Measurements from ENCODE around the gene RIF1.

Gene RIF1

DNA sequence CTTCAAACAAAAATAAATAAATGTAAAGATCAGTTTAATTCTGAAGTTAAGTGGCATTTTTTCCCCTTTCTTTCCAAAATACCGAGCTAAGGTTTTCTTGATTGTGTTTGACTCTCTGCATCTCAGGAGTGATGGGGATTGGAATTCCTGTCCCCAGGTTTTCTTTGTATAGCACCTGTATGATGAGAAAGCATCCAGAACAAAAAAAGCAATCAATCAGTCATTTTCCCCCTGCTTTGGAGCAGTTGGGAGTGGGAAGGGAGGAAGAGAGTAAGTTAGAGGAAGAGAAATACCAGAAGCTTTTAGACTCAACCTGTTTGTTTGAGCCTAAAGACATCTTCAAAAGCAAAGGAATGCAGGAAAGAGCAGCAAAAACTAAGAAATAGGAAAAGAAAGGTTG is 88.5 kb downstream of the RIF1 start:
- H4K8ac ChIP-seq (ENCODE audit: low read depth, low read length), result no peak overlapping the region
- no peaks in the 10 kb centered on the region for H3K36me3 ChIP-seq (replicated peaks in 1 of 2; ENCODE audit: control insufficient read depth in 2 of 2, insufficient read depth in 2 of 2, low read length in 2 of 2)
- no peak overlapping the region for H2BK5ac ChIP-seq (ENCODE audit: low read length)
- no peak overlapping the region for H3K27ac ChIP-seq (replicated peaks; ENCODE audit: low read length)
- H2AFZ ChIP-seq (ENCODE audit: low read length), result no peak overlapping the region
- H3K23ac ChIP-seq (ENCODE audit: low read depth, low read length, poor library complexity), result no peak overlapping the region
- no peak overlapping the region for H3K18ac ChIP-seq (ENCODE audit: low read length)
- H3K27me3 ChIP-seq (ENCODE audit: control insufficient read depth in 3 of 3, insufficient read depth in 3 of 3, low read depth in 1 of 3, low read length in 3 of 3), result no peaks in the 10 kb centered on the region
- no peak overlapping the region for H3K14ac ChIP-seq (ENCODE audit: low read length)
- no peaks in the 10 kb centered on the region for H3K4me1 ChIP-seq (ENCODE audit: control insufficient read depth in 2 of 2, insufficient read depth in 1 of 2, low read depth in 1 of 2, low read length in 2 of 2)
- no CpG with 5 or more reads among the region's 1 CpG for WGBS, 2 donors (ENCODE audit: extremely low coverage in 2 of 2, insufficient read length in 2 of 2, insufficient replicate concordance in 1 of 2)
- no peak overlapping the region for H2BK12ac ChIP-seq (ENCODE audit: low read length)
- H3K4me3 ChIP-seq (ENCODE audit: low read length in 2 of 2), result no peak overlapping the region
- H2AK5ac ChIP-seq (ENCODE audit: low read depth, low read length), result no peak overlapping the region
- H3K4me2 ChIP-seq (ENCODE audit: insufficient read depth, low read length, poor library complexity, severe bottlenecking), result no peak overlapping the region
- no peak overlapping the region for H2BK15ac ChIP-seq (ENCODE audit: low read length)
- no peak overlapping the region for H2BK120ac ChIP-seq (ENCODE audit: low read depth, low read length)
- H3K79me1 ChIP-seq (ENCODE audit: low read depth, low read length), result no peaks in the 10 kb centered on the region
- no peaks in the 10 kb centered on the region for H3K9me3 ChIP-seq (replicated peaks in 1 of 2; ENCODE audit: control insufficient read depth in 2 of 2, insufficient read depth in 1 of 2, low read depth in 1 of 2, low read length in 2 of 2)
- H4K91ac ChIP-seq (ENCODE audit: low read depth, low read length, poor library complexity), result no peak overlapping the region
- no peak overlapping the region for H3K9ac ChIP-seq (ENCODE audit: low read depth, low read length, poor library complexity)
- no peak for DNase-seq (ENCODE audit: low spot score)
- H3K4ac ChIP-seq (ENCODE audit: low read length), result no peak overlapping the region

DNA sequence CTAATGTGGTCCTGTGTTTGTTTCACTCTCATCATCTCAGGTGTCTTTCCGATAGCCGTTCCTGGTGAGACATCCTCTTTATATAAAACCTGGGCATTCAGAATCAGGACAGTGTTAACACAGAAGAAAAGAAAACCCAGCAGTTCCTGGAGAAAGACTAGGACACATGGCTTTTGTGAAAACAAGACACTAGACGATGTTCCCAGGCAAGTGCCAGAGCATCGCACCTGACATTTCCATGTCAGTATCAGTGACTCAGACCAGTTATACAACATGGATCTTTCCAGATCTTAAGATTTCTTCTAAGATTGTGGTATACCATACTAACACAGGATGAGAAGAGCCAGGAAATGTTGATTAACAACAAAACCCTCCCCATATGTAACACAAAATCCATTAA is 96.5 kb downstream of the RIF1 start:
- Histone ChIP-seq H4K8ac (ENCODE audit: low read depth, low read length) (no peak overlapping the region), H2BK15ac (ENCODE audit: low read length) (no peak overlapping the region), H3K27me3 (ENCODE audit: control insufficient read depth in 3 of 3, insufficient read depth in 3 of 3, low read depth in 1 of 3, low read length in 3 of 3) (no peaks in the 10 kb centered on the region), H4K91ac (ENCODE audit: low read depth, low read length, poor library complexity) (no peak overlapping the region), H2BK12ac (ENCODE audit: low read length) (no peak overlapping the region), H2BK120ac (ENCODE audit: low read depth, low read length) (no peak overlapping the region), H3K36me3 (replicated peaks in 1 of 2; ENCODE audit: control insufficient read depth in 2 of 2, insufficient read depth in 2 of 2, low read length in 2 of 2) (no peaks in the 10 kb centered on the region), H2BK5ac (ENCODE audit: low read length) (no peak overlapping the region), H3K18ac (ENCODE audit: low read length) (no peak overlapping the region), H2AK5ac (ENCODE audit: low read depth, low read length) (no peak overlapping the region), H3K9me3 (replicated peaks in 1 of 2; ENCODE audit: control insufficient read depth in 2 of 2, insufficient read depth in 1 of 2, low read depth in 1 of 2, low read length in 2 of 2) (peaks cover 0 to 1% of the 10 kb centered on the region in 2 donors), H3K4me2 (ENCODE audit: insufficient read depth, low read length, poor library complexity, severe bottlenecking) (no peak overlapping the region), H3K23ac (ENCODE audit: low read depth, low read length, poor library complexity) (no peak overlapping the region), H3K9ac (ENCODE audit: low read depth, low read length, poor library complexity) (no peak overlapping the region), H3K4me3 (ENCODE audit: low read length in 2 of 2) (no peak overlapping the region), H3K14ac (ENCODE audit: low read length) (no peak overlapping the region), H3K27ac (replicated peaks; ENCODE audit: low read length) (no peak overlapping the region), H3K79me1 (ENCODE audit: low read depth, low read length) (no peaks in the 10 kb centered on the region), H3K4me1 (ENCODE audit: control insufficient read depth in 2 of 2, insufficient read depth in 1 of 2, low read depth in 1 of 2, low read length in 2 of 2) (no peaks in the 10 kb centered on the region), H3K4ac (ENCODE audit: low read length) (no peak overlapping the region), H2AFZ (ENCODE audit: low read length) (no peak overlapping the region)
- WGBS, 2 donors (ENCODE audit: extremely low coverage in 2 of 2, insufficient read length in 2 of 2, insufficient replicate concordance in 1 of 2), result no CpG with 5 or more reads among the region's 4 CpGs
- DNase-seq (ENCODE audit: low spot score), result no peak

DNA sequence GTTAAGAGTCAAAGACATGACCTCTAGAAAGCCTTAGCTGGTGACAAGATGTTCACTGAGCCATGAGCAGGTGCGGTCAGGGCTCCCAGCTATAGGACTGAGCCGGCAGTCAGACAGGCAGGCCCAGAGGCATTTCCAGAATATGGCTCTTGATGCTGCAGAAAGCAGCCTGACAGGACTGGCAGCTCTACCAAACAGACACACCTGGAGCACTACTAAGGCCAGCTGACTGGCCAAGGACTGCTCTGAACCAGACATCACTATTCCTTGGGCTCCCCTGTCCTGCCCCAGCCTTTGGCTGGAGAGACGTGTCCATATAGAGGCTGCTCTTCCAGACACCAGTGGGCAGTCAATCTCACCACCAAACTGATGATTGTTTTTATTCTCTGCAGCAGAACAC is 98.8 kb downstream of the RIF1 start:
- Histone ChIP-seq H3K23ac (ENCODE audit: low read depth, low read length, poor library complexity) (no peak overlapping the region), H3K79me1 (ENCODE audit: low read depth, low read length) (no peaks in the 10 kb centered on the region), H3K9me3 (replicated peaks in 1 of 2; ENCODE audit: control insufficient read depth in 2 of 2, insufficient read depth in 1 of 2, low read depth in 1 of 2, low read length in 2 of 2) (peaks cover 0 to 1% of the 10 kb centered on the region in 2 donors), H3K9ac (ENCODE audit: low read depth, low read length, poor library complexity) (no peak overlapping the region), H2BK5ac (ENCODE audit: low read length) (no peak overlapping the region), H2AFZ (ENCODE audit: low read length) (no peak overlapping the region), H2AK5ac (ENCODE audit: low read depth, low read length) (no peak overlapping the region), H4K8ac (ENCODE audit: low read depth, low read length) (no peak overlapping the region), H2BK12ac (ENCODE audit: low read length) (no peak overlapping the region), H3K18ac (ENCODE audit: low read length) (no peak overlapping the region), H2BK120ac (ENCODE audit: low read depth, low read length) (no peak overlapping the region), H3K4me1 (ENCODE audit: control insufficient read depth in 2 of 2, insufficient read depth in 1 of 2, low read depth in 1 of 2, low read length in 2 of 2) (no peaks in the 10 kb centered on the region), H4K91ac (ENCODE audit: low read depth, low read length, poor library complexity) (no peak overlapping the region), H3K14ac (ENCODE audit: low read length) (no peak overlapping the region), H3K4me2 (ENCODE audit: insufficient read depth, low read length, poor library complexity, severe bottlenecking) (no peak overlapping the region), H3K36me3 (replicated peaks in 1 of 2; ENCODE audit: control insufficient read depth in 2 of 2, insufficient read depth in 2 of 2, low read length in 2 of 2) (no peaks in the 10 kb centered on the region), H3K27me3 (ENCODE audit: control insufficient read depth in 3 of 3, insufficient read depth in 3 of 3, low read depth in 1 of 3, low read length in 3 of 3) (no peaks in the 10 kb centered on the region), H3K4ac (ENCODE audit: low read length) (no peak overlapping the region), H3K4me3 (ENCODE audit: low read length in 2 of 2) (peak overlapping the region in 1 of 2 donors; percentile 20), H3K27ac (replicated peaks; ENCODE audit: low read length) (no peak overlapping the region), H2BK15ac (ENCODE audit: low read length) (no peak overlapping the region)
- no peak for DNase-seq (ENCODE audit: low spot score)
- no CpG with 5 or more reads among the region's 3 CpGs for WGBS, 2 donors (ENCODE audit: extremely low coverage in 2 of 2, insufficient read length in 2 of 2, insufficient replicate concordance in 1 of 2)

DNA sequence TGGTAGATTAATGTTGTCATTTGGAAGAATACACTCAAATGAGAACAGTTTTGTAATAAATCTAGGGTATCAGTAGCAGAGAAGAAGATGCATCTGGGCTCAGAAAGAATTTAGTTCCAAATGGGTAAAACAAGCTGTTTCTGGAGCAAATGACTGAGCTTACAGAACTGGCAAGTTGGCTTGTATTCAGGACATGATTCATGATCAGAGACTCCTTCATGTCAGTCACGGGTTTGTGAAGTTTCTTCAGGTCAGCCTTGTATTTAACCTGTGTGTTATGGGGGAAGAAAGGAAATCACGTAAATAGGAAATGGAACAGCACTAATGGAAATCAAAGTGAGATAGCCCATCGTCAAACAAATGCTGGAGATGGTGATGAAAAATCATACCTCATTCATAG is 109.1 kb downstream of the RIF1 start:
- Histone ChIP-seq H3K23ac (ENCODE audit: low read depth, low read length, poor library complexity) (no peak overlapping the region), H2AK5ac (ENCODE audit: low read depth, low read length) (no peak overlapping the region), H2BK12ac (ENCODE audit: low read length) (no peak overlapping the region), H3K4me2 (ENCODE audit: insufficient read depth, low read length, poor library complexity, severe bottlenecking) (no peak overlapping the region), H3K14ac (ENCODE audit: low read length) (no peak overlapping the region), H2BK5ac (ENCODE audit: low read length) (no peak overlapping the region), H2AFZ (ENCODE audit: low read length) (no peak overlapping the region), H3K9ac (ENCODE audit: low read depth, low read length, poor library complexity) (no peak overlapping the region), H3K4ac (ENCODE audit: low read length) (no peak overlapping the region), H3K27ac (replicated peaks; ENCODE audit: low read length) (no peak overlapping the region), H3K9me3 (replicated peaks in 1 of 2; ENCODE audit: control insufficient read depth in 2 of 2, insufficient read depth in 1 of 2, low read depth in 1 of 2, low read length in 2 of 2) (no peaks in the 10 kb centered on the region), H3K79me1 (ENCODE audit: low read depth, low read length) (no peaks in the 10 kb centered on the region), H4K8ac (ENCODE audit: low read depth, low read length) (no peak overlapping the region), H3K4me3 (ENCODE audit: low read length in 2 of 2) (no peak overlapping the region), H3K36me3 (replicated peaks in 1 of 2; ENCODE audit: control insufficient read depth in 2 of 2, insufficient read depth in 2 of 2, low read length in 2 of 2) (no peaks in the 10 kb centered on the region), H2BK15ac (ENCODE audit: low read length) (no peak overlapping the region), H4K91ac (ENCODE audit: low read depth, low read length, poor library complexity) (no peak overlapping the region), H3K27me3 (ENCODE audit: control insufficient read depth in 3 of 3, insufficient read depth in 3 of 3, low read depth in 1 of 3, low read length in 3 of 3) (no peaks in the 10 kb centered on the region), H3K4me1 (ENCODE audit: control insufficient read depth in 2 of 2, insufficient read depth in 1 of 2, low read depth in 1 of 2, low read length in 2 of 2) (peaks cover 5 to 7% of the 10 kb centered on the region in 2 donors), H3K18ac (ENCODE audit: low read length) (no peak overlapping the region), H2BK120ac (ENCODE audit: low read depth, low read length) (no peak overlapping the region)
- no peak for DNase-seq (ENCODE audit: low spot score)
- WGBS, 2 donors (ENCODE audit: extremely low coverage in 2 of 2, insufficient read length in 2 of 2, insufficient replicate concordance in 1 of 2), result no CpG with 5 or more reads among the region's 3 CpGs

Measured in neuronal stem cell (in vitro differentiated cells).